HepG2 (cell line): ENCODE results near the gene FUT6. TPM values are rescaled to one million over a fixed set of nuclear protein-coding genes. Genes with fewer than 3 reads are reported as not detected.

Source experiments
- CCAR2 ChIP-seq: fragments of 200-400 bp; formaldehyde crosslinking; optimal IDR thresholded peaks from 2 replicates; pipeline ENCODE3; 2018; ENCODE audit warnings: low read depth, mild to moderate bottlenecking, low read length, moderate library complexity
- CEBPG ChIP-seq: IDR thresholded peaks from 2 replicates; pipeline ENCODE4 v1.6.1; 2016
- CENPX ChIP-seq: sonication (generic); formaldehyde crosslinking; IDR thresholded peaks from 2 replicates; pipeline ENCODE4 v1.9.0; 2021; ENCODE audit warnings: mild to moderate bottlenecking, missing genetic modification reagents, moderate library complexity
- ELF3 ChIP-seq: IDR thresholded peaks from 2 replicates; pipeline ENCODE4 v1.6.1; 2016; ENCODE audit warnings: missing genetic modification reagents, missing compliant biosample characterization
- ETS1 ChIP-seq: sonication (generic); formaldehyde crosslinking; IDR thresholded peaks from 2 replicates; pipeline ENCODE4 v1.4.0; 2020; ENCODE audit warnings: missing genetic modification reagents
- FOXJ3 ChIP-seq: sonication (generic); formaldehyde crosslinking; IDR thresholded peaks from 2 replicates; pipeline ENCODE4 v1.4.0; 2020; ENCODE audit warnings: missing genetic modification reagents, mild to moderate bottlenecking, borderline replicate concordance
- HMGXB3 ChIP-seq: sonication (generic); formaldehyde crosslinking; IDR thresholded peaks from 2 replicates; pipeline ENCODE4 v1.4.0; 2020; ENCODE audit warnings: missing genetic modification reagents, borderline replicate concordance
- HNF4A ChIP-seq: sonication (generic); formaldehyde crosslinking; IDR thresholded peaks from 2 replicates; pipeline ENCODE4 v1.4.0; 2020; ENCODE audit warnings: missing genetic modification reagents
- MLXIP ChIP-seq: sonication (generic); formaldehyde crosslinking; IDR thresholded peaks from 2 replicates; pipeline ENCODE4 v1.9.0; 2021; ENCODE audit warnings: missing genetic modification reagents, borderline replicate concordance
- NCOA1 ChIP-seq: sonication (generic); formaldehyde crosslinking; IDR thresholded peaks from 2 replicates; pipeline ENCODE4 v1.9.0; 2021; ENCODE audit warnings: missing genetic modification reagents
- NR2F2 ChIP-seq: IDR thresholded peaks from 2 replicates; pipeline ENCODE4 v1.6.1; 2012; ENCODE audit warnings: low read depth, inconsistent platforms, borderline replicate concordance
- RNF2 ChIP-seq: fragments of 450-650 bp; conservative IDR thresholded peaks from 2 replicates; pipeline ENCODE4 v1.6.1; 2016; ENCODE audit warnings: low read depth
- SRY ChIP-seq: sonication (generic); formaldehyde crosslinking; IDR thresholded peaks from 2 replicates; pipeline ENCODE4 v1.8.0; 2022; ENCODE audit warnings: mild to moderate bottlenecking, missing genetic modification reagents
- TBL1XR1 ChIP-seq: fragments of 150-350 bp; IDR thresholded peaks from 2 replicates; pipeline ENCODE4 v1.6.1; 2014; ENCODE audit warnings: borderline replicate concordance, low read length; ENCODE audit not compliant: partially characterized antibody
- ZBTB34 ChIP-seq: sonication (generic); formaldehyde crosslinking; IDR thresholded peaks from 2 replicates; pipeline ENCODE4 v1.8.0; 2022; ENCODE audit warnings: mild to moderate bottlenecking, missing genetic modification reagents
- ZNF180 ChIP-seq: sonication (generic); formaldehyde crosslinking; IDR thresholded peaks from 2 replicates; pipeline ENCODE4 v1.4.0; 2020; ENCODE audit warnings: low read depth, missing genetic modification reagents, borderline replicate concordance
- ZNF605 ChIP-seq: sonication (generic); formaldehyde crosslinking; IDR thresholded peaks from 2 replicates; pipeline ENCODE4 v1.8.0; 2022; ENCODE audit warnings: mild to moderate bottlenecking, missing genetic modification reagents
- ZNF816 ChIP-seq: sonication (generic); formaldehyde crosslinking; IDR thresholded peaks from 2 replicates; pipeline ENCODE4 v1.8.0; 2022; ENCODE audit warnings: missing genetic modification reagents, mild to moderate bottlenecking, borderline replicate concordance
- polyA plus RNA-seq, 8 experiments: library from polyadenylated mRNA; depleted of rRNA in 3 of 8; stranded (reverse) in 7 of 8; unstranded in 1 of 8; fragments of >200 nt; fragmentation: Illumina TruSeq in 4 of 8; extraction: Trizol in 4 of 8; gene quantifications; 2 replicates each; pipeline versions ENCODE4 v1.2.1 to v1.2.3, GENCODE V29; 2011 to 2016; ENCODE audit warnings: low read depth in 4 of 8, missing spikeins in 1 of 8, mixed read lengths in 1 of 8; ENCODE audit not compliant: insufficient read depth in 1 of 8
- total RNA-seq, 5 experiments: library from RNA; depleted of rRNA; stranded (reverse); fragments of >200 nt; fragmentation: Illumina TruSeq; extraction: Trizol; gene quantifications; 2 replicates each; pipeline ENCODE4 v1.2.3, GENCODE V29; 2016; ENCODE audit warnings: low read depth in 1 of 5
- TF ChIP-seq, protein P1 (sequence below): fragments of 450-650 bp; IDR thresholded peaks from 2 replicates; pipeline ENCODE4 v1.6.1; 2017

The FUT6 gene
- total and polyA plus RNA-seq, 2 of the 13 experiments (the other 11 are each of a cell fraction or from before 2014, with no cell fraction given) = 8.2 to 27.7 TPM

GRCh38 chr19:5880604-5881078, 41.1 kb upstream of the FUT6 start (continued):
- TF ChIP-seq ZBTB34 (no peak), NCOA1 (CRISPR knock-in tag) (peak; percentile 88; the same call in 1 of the 2 replicates), HNF4A (CRISPR knock-in tag) (peak; percentile 77), ETS1 (CRISPR knock-in tag) (no peak), RNF2 (0 out of 2 replicates have a peak, but pooled peaks have one; percentile 29), MLXIP (CRISPR knock-in tag) (no peak), FOXJ3 (CRISPR knock-in tag) (0 out of 2 replicates have a peak, but pooled peaks have one; percentile 40), HMGXB3 (CRISPR knock-in tag) (no peak; the same call in 1 of the 2 replicates), ZNF816 (CRISPR knock-in tag) (peak; percentile 83; the same call in 1 of the 2 replicates), TBL1XR1 (no peak), NR2F2 (0 out of 2 replicates have a peak, but pooled peaks have one; percentile 31), ELF3 (peak; percentile 92), ZNF605 (CRISPR knock-in tag) (peak; percentile 57), CCAR2 (no peak), CEBPG (CRISPR knock-in tag) (no peak), SRY (CRISPR knock-in tag) (0 out of 2 replicates have a peak, but pooled peaks have one; percentile 47), CENPX (CRISPR knock-in tag) (no peak), ZNF180 (CRISPR knock-in tag) (no peak)
- TF ChIP-seq, protein P1, sequence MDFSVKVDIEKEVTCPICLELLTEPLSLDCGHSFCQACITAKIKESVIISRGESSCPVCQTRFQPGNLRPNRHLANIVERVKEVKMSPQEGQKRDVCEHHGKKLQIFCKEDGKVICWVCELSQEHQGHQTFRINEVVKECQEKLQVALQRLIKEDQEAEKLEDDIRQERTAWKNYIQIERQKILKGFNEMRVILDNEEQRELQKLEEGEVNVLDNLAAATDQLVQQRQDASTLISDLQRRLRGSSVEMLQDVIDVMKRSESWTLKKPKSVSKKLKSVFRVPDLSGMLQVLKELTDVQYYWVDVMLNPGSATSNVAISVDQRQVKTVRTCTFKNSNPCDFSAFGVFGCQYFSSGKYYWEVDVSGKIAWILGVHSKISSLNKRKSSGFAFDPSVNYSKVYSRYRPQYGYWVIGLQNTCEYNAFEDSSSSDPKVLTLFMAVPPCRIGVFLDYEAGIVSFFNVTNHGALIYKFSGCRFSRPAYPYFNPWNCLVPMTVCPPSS = no peak
